Activated T-cell treated with anti-CD3 and anti-CD28 coated beads, Interleukin-2, amount 50 U/mL, for 48 hours (primary cell): ENCODE results near the gene S100B.
A peak's percentile ranks its signal among the peaks of the same experiment; 100 is the strongest.
"Not testable (repeated sequence)": the region's sequence is repeated elsewhere in the genome, so short reads cannot be mapped to it uniquely, and the experiment has no call there.

Experiments
- DNase-seq, 2 experiments: peaks; one replicate each; pipeline ENCODE4 v3.0.0-alpha.2; 2020

The S100B gene

GRCh38 chr21:46604975-46605766 lies at the start of gene S100B:
S100B (minus strand) TSS chr21:46605082; CDS start chr21:46602415, 2,667 bp downstream.
- no peak for DNase-seq

GRCh38 chr21:46651121-46651520 lies 46.2 kb upstream of the S100B start:
- DNase-seq: no peak

DNA sequence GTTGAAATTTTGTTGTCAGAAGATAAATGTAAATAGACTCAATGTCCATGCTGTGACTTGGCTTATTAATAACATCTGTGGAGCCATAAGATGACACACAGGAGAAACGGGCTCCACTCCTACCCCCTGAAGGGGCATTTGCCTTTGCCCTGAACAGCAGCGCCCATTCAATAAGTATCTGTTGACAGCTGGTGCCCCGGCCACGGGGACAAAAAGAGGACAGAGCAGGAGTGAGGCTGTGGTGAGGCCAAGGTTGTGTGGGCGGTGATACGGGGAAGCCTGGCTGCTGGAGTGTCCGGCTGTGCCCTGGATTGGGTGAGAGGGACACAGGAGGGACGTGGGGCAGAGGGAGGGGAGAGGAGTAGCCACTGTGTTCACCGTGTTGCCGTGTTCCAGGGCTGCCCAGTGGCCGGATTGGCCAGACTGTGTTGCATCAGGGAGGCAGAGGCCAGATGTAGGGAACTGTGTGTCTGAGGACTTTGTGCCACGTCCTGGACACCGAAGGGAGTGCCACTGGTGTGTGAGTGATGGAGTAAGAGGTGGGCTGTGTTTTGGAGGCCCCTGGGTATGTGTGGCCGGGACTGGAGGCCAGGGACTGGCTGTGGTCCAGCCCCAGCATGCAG lies 45.7 kb upstream of the S100B start:
- no peak for DNase-seq

- DNase-seq: no peak
Measured at GRCh38 chr21:46649356-46649755, 44.5 kb upstream of the S100B start.

- no peak for DNase-seq
Measured at GRCh38 chr21:46648539-46648938, 43.7 kb upstream of the S100B start.

GRCh38 chr21:46646541-46647154 lies 41.8 kb upstream of the S100B start:
- no peak for DNase-seq

DNA sequence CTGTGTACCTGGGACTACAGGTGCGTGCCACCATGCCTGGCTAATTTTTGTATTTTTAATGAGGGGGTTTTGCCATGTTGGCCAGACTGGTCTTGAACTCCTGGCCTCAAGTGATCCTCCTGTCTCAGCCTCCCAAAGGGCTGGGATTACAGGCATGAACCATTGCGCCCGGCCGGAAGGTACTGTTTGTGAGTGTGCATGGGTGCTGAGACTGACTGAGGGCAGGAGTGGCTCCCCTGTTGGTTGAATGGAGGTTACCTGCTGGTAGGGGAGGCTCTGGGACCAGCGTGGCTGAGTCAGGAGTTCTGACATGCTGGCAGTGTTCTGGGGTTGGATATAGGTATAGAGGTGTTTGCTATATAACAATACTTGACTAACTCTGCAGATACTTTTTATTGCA lies 41.0 kb upstream of the S100B start:
- DNase-seq: no peak

- no peak for DNase-seq
Measured at GRCh38 chr21:46643379-46644177, 38.7 kb upstream of the S100B start.

DNA sequence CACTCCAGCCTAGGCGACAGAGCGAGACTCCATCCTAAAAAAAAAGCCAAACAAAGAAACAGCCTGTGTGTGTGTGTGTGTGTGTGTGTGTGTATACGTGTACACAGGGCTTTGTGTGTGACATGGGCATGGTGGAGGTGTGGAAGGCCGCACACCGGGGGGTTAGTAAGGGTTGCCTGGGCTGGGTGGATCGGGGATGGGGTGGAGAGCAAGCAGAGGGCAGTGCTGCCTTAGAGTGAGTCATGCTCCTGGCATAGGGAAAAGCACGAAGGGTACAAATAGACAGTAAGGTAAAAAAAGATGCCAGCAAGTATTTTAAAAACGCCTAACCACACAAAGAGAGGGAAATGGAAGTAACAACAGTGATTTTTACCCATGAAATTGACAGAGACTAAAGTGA lies 36.8 kb upstream of the S100B start:
- no peak for DNase-seq

DNA sequence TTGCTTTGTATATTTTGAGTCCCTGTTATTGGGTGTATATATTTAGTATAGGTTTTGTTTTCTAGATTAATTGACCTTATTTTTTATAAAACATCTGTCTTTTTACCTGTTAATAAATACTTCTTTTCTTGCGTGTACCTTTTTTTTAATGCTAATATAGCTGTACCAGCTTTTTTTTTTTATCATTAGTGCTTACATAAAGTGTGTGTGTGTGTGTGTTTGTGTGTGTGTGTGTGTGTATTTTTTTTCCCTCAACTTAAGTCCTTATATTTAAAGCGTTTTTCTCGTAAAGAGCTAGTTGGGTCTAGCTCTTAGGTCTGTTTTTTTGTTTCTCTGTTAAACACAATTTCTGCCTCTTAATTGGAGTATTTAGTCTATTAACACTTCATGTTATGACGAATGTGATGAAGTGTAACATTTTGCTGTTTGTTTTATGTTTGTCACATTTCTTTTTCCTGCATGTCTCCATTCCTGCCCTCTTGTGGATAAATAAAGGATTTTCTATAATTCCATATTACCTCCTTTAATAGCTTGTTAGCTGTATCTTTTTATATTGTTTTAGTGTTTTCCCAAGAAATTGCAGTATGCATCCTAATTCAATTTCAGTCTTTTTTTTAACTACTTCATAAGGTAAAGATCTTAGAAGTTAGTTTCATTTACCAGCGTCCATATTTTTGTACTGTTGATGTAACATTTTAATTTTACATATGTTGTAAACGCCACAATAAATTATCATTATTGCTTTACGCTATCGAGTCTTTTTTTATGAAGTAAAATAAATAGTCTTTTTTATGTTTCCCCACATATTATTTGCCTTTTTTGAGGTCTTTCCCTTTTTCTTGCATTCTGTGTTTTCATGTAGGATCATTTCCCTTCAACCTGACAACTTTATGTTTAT lies 34.9 kb upstream of the S100B start:
- no peak for DNase-seq

GRCh38 chr21:46637952-46638746 lies 33.3 kb upstream of the S100B start:
- no peak for DNase-seq

DNA sequence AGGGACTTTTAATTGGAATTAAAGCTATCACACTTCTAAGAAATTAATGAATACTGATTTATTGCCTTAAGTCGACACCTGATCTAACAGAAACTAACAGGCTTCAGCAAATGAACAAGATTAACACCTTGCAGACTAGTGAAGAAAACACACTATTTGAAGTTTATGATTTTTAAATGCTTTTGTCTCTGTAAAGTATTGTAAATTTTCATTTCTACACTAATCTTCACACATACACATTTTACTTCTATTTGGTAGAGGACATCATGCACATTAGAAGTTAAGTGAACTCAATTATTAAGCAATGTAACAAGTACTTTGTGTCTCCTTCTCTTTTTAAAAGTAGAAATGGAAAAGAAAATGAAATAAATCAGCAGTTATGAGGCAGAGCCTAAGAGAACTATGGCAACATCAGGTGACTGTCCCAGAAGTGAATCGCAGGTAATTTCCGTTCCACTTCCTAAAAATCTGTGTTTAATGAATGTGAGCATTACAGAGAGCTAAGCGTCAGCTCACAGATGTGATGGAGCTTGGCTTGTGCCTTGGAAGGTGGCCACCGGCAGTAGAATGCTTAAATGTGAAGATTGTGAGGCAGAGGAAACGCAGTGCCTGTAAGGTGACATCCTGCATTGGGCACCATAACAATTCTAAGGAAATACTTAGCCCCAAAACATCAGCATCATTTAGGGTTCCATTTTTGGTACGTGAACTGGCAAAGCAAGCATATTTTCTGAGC lies 31.8 kb upstream of the S100B start:
- no peak for DNase-seq

DNA sequence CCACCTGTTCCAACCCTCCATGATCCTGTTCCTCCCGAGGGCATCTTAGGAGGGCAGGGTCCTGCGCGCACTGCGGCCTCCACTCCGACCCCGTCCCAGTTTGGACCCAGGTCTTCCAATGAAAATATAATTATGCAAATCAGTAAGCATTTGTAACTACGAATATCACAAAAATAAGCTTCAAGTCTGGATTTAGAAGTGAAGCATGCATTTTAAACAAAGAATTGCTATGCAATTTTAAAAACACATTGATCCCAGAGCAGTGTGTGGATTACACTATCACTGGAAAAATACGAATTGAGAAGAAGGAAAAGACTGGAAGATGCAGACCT lies 31.3 kb upstream of the S100B start:
- DNase-seq: no peak

- peak; percentile 98 to 99 for DNase-seq
Measured at GRCh38 chr21:46635324-46636180, 30.7 kb upstream of the S100B start, which contains the start of gene PRMT2. PRMT2 (plus strand) TSS chr21:46635674; CDS start chr21:46636952, 1,278 bp downstream.

- DNase-seq: no peak
Measured at GRCh38 chr21:46634966-46635323, 30.1 kb upstream of the S100B start.

DNA sequence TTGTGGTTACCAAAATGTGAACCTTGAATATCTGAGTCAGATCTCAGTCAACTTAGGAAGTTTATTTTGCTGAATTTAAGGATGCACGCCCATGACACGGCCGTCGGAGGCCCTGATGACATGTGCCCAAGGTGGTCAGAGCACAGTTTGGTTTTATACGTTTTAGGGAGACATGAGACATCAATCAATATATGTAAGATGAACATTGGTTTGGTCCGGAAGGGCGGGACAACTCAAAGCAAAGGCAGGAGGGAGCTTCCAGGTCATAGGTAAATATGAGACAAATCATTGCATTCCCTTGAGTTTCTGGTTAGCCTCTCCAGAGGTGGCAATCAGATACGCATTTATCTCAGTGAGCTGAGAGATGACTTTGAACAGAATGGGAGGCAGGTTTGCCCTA lies 29.5 kb upstream of the S100B start:
- peak; percentile 51 to 62 for DNase-seq

GRCh38 chr21:46633566-46633965 lies 28.7 kb upstream of the S100B start:
- DNase-seq: no peak

- not testable (repeated sequence) for DNase-seq
Measured at GRCh38 chr21:46630915-46631314, 26.0 kb upstream of the S100B start.

- no peak for DNase-seq
Measured at GRCh38 chr21:46628868-46629267, 24.0 kb upstream of the S100B start.

DNA sequence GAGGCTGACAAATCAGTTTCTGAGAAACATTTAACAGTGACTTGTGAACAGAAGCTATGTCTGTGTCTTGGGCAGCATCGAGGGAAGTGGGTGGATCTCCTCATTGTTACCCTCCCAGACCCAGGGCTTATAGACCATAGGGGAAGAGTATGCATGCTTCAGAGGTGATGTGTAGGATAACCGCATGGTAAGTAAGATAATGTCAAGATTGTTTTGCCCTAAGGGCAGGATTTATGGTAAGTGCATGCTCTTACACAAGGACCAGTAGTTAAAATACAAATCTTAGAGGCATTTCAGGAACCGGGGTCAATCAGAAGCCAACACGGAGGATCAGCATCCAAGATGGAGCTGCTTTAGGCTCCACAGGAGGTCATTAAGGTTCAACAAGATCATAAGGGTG lies 22.8 kb upstream of the S100B start:
- no peak for DNase-seq
